RWPE2 (cell line): ENCODE data around the gene IFI35.
"Not testable (repeated sequence)": the region's sequence is repeated elsewhere in the genome, so short reads cannot be mapped to it uniquely, and the experiment has no call there.

Source experiments
- ATAC-seq: fragments of 200-7000 bp; cut with Tn5 transposase; 3 replicates; pipeline ENCODE4 v1.9.1; 2021; ENCODE audit warnings: low read depth
- DNase-seq: peaks from one replicate; pipeline ENCODE4 v3.0.0-alpha.2; 2020; ENCODE audit warnings: low spot score
- H3K27ac ChIP-seq: fragments of 450-650 bp; 2 replicates; pipeline ENCODE4 v1.5.1; 2017; ENCODE audit warnings: mild to moderate bottlenecking; ENCODE audit not compliant: poor library complexity, severe bottlenecking
- H3K27me3 ChIP-seq: fragments of 250-450 bp; sonication (Bioruptor Pico); 2 replicates; pipeline ENCODE4 v1.5.1; 2021; ENCODE audit warnings: mild to moderate bottlenecking, moderate library complexity; ENCODE audit not compliant: insufficient read depth, poor library complexity, severe bottlenecking
- H3K36me3 ChIP-seq: fragments of 250-450 bp; sonication (Bioruptor Pico); 2 replicates; pipeline ENCODE4 v1.5.1; 2020; ENCODE audit warnings: low read depth, mild to moderate bottlenecking, moderate library complexity
- H3K4me1 ChIP-seq: fragments of 250-450 bp; sonication (Bioruptor Pico); 2 replicates; pipeline ENCODE4 v1.5.1; 2021; ENCODE audit warnings: mild to moderate bottlenecking, moderate library complexity; ENCODE audit not compliant: insufficient read depth, poor library complexity, severe bottlenecking
- H3K4me3 ChIP-seq: fragments of 250-450 bp; sonication (Bioruptor Pico); 2 replicates; pipeline ENCODE4 v1.5.1; 2021; ENCODE audit warnings: mild to moderate bottlenecking, moderate library complexity; ENCODE audit not compliant: severe bottlenecking
- H3K9me3 ChIP-seq: fragments of 250-450 bp; sonication (Bioruptor Pico); 2 replicates; pipeline ENCODE4 v1.5.1; 2021; ENCODE audit warnings: mild to moderate bottlenecking, moderate library complexity; ENCODE audit not compliant: severe bottlenecking
- TF ChIP-seq, protein P1 (sequence below): fragments of 450-650 bp; IDR thresholded peaks from one replicate; pipeline ENCODE4 v1.5.1; 2017; ENCODE audit warnings: mild to moderate bottlenecking, moderate library complexity; ENCODE audit not compliant: poor library complexity, severe bottlenecking

The IFI35 gene

DNA sequence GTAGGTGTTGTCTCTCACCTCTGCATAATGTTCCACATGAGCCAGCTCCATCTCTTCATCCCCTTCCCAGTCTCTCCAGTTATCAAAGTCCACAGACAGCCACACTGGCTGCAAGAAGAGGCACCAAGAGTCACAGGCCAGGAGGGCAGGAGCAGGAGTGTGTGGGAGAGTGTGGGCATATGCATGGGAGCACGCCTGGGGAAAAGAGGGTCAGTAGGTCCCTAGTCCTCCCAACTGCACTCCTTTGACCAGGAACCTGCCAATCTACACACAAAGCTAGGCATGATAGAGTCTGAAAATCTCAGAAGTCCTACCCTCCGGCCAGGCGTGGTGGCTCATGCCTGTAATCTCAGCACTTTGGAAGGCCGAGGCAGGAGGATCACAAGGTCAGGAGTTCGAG lies 35.0 kb upstream of the IFI35 start:
- H3K4me3 ChIP-seq: no peak overlapping the region
- H3K27me3 ChIP-seq: no peaks in the 10 kb centered on the region
- ATAC-seq: no peak
- no peaks in the 10 kb centered on the region for H3K4me1 ChIP-seq
- no peaks in the 10 kb centered on the region for H3K9me3 ChIP-seq
- no peak for DNase-seq
- H3K36me3 ChIP-seq: no peaks in the 10 kb centered on the region
- TF ChIP-seq, protein P1, sequence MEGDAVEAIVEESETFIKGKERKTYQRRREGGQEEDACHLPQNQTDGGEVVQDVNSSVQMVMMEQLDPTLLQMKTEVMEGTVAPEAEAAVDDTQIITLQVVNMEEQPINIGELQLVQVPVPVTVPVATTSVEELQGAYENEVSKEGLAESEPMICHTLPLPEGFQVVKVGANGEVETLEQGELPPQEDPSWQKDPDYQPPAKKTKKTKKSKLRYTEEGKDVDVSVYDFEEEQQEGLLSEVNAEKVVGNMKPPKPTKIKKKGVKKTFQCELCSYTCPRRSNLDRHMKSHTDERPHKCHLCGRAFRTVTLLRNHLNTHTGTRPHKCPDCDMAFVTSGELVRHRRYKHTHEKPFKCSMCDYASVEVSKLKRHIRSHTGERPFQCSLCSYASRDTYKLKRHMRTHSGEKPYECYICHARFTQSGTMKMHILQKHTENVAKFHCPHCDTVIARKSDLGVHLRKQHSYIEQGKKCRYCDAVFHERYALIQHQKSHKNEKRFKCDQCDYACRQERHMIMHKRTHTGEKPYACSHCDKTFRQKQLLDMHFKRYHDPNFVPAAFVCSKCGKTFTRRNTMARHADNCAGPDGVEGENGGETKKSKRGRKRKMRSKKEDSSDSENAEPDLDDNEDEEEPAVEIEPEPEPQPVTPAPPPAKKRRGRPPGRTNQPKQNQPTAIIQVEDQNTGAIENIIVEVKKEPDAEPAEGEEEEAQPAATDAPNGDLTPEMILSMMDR: no peak
- H3K27ac ChIP-seq: no peak overlapping the region

DNA sequence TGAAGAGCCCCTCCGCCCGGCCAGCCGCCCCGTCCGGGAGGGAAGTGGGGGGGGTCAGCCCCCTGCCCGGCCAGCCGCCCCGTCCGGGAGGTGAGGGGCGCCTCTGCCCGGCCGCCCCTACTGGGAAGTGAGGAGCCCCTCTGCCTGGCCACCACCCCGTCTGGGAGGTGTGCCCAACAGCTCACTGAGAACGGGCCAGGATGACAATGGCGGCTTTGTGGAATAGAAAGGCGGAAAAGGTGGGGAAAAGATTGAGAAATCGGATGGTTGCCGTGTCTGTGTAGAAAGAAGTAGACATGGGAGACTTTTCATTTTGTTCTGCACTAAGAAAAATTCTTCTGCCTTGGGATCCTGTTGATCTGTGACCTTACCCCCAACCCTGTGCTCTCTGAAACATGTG lies 33.3 kb upstream of the IFI35 start:
- not testable (repeated sequence) for H3K36me3 ChIP-seq, H3K27ac ChIP-seq, H3K4me1 ChIP-seq, H3K4me3 ChIP-seq, DNase-seq, H3K27me3 ChIP-seq, ATAC-seq, H3K9me3 ChIP-seq

DNA sequence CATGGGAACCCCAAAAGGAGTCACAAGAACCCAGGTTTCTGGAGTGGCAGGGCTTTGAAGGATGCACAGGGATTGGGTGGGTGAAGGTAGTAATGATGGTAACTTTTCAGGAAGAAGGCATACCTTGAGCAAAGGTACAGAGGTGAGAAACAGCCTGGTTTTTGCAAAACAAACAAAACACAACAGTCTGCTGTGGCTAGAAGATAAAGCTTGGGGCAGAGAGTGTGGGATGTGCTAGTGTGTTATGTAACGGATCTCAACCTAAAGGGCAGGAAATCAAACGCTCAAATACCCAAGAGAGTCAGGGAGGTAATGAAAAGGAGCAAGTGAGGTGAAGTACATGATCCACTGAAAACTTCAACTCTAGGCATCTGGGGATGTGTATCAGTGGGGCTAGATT lies 31.3 kb upstream of the IFI35 start:
- no peaks in the 10 kb centered on the region for H3K36me3 ChIP-seq
- no peak overlapping the region for H3K27ac ChIP-seq
- TF ChIP-seq, protein P1: no peak
- DNase-seq: no peak
- H3K4me3 ChIP-seq: no peak overlapping the region
- no peaks in the 10 kb centered on the region for H3K4me1 ChIP-seq
- H3K9me3 ChIP-seq: no peaks in the 10 kb centered on the region
- no peak for ATAC-seq
- no peaks in the 10 kb centered on the region for H3K27me3 ChIP-seq

DNA sequence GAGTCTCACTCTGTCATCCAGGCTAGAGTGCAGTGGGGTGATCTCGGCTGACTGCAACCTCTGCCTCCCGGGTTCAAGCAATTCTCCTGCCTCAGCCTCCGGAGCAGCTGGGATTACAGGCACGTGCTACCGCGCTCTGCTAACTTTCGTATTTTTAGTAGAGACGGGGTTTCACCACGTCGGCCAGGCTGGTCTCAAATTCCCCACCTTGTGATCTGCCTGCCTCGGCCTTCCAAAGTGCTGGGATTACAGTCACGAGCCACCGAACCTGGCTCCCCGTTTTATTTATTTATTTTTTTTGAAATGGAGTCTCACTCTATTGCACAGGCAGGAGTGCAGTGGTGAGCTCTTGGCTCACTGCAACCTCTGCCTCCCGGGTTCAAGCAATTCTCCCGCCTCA lies 30.9 kb upstream of the IFI35 start:
- not testable (repeated sequence) for H3K4me1 ChIP-seq, H3K9me3 ChIP-seq, H3K4me3 ChIP-seq, H3K27ac ChIP-seq, DNase-seq, H3K27me3 ChIP-seq, ATAC-seq, H3K36me3 ChIP-seq

GRCh38 chr17:42979511-42980273 lies 26.9 kb upstream of the IFI35 start, which contains the start of gene PTGES3L:
TSS of gene PTGES3L (minus strand) at chr17:42980080. CDS start at chr17:42980053, 27 bp downstream.
- DNase-seq: no peak

More at GRCh38 chr17:42979511-42980273, 26.9 kb upstream of the IFI35 start, which contains the start of gene PTGES3L:
- H3K36me3 ChIP-seq: peaks cover 19% of the 10 kb centered on the region
- TF ChIP-seq, protein P1: no peak
- H3K27me3 ChIP-seq: no peaks in the 10 kb centered on the region
- H3K9me3 ChIP-seq: no peaks in the 10 kb centered on the region
- peak; percentile 52 for ATAC-seq
- H3K4me3 ChIP-seq: peak within 1 kb of the TSS; percentile 96
- H3K4me1 ChIP-seq: peaks cover 4% of the 10 kb centered on the region
- H3K27ac ChIP-seq: peak within 1 kb of the TSS; percentile 75
